GM21576 (cell line): ENCODE data around the gene SAMD14.

Experiments
- ATAC-seq: cut with Tn5 transposase; IDR thresholded peaks from one replicate; pipeline ENCODE4 v1.9.1; 2021; ENCODE audit warnings: mild to moderate bottlenecking, moderate library complexity; ENCODE audit not compliant: unreplicated experiment

SAMD14 gene

GRCh38 chr17:50148226-50149090, 18.5 kb upstream of the SAMD14 start:
- peak; percentile 35 for ATAC-seq

GRCh38 chr17:50147841-50148225, 17.9 kb upstream of the SAMD14 start:
- ATAC-seq: no peak

- no peak for ATAC-seq
Measured at GRCh38 chr17:50146927-50147665, 17.1 kb upstream of the SAMD14 start.

- no peak for ATAC-seq
Measured at GRCh38 chr17:50146230-50146926, 16.4 kb upstream of the SAMD14 start.

- no peak for ATAC-seq
Measured at GRCh38 chr17:50145532-50146229, 15.7 kb upstream of the SAMD14 start.

GRCh38 chr17:50144845-50145531, 15.0 kb upstream of the SAMD14 start:
- ATAC-seq: no peak

GRCh38 chr17:50144355-50144754, 14.4 kb upstream of the SAMD14 start:
- no peak for ATAC-seq

- no peak for ATAC-seq
Measured at GRCh38 chr17:50143461-50144176, 13.7 kb upstream of the SAMD14 start.

GRCh38 chr17:50141745-50142110, 11.8 kb upstream of the SAMD14 start:
- ATAC-seq: no peak

GRCh38 chr17:50141026-50141744, 11.2 kb upstream of the SAMD14 start:
- ATAC-seq: no peak

- ATAC-seq: peak; percentile 49
Measured at GRCh38 chr17:50139950-50140885, 10.3 kb upstream of the SAMD14 start.

- no peak for ATAC-seq
Measured at GRCh38 chr17:50139185-50139783, 9.3 kb upstream of the SAMD14 start.

- no peak for ATAC-seq
Measured at GRCh38 chr17:50137042-50137441, 7.1 kb upstream of the SAMD14 start.

- no peak for ATAC-seq
Measured at GRCh38 chr17:50136096-50136687, 6.2 kb upstream of the SAMD14 start.

GRCh38 chr17:50135316-50136095, 5.5 kb upstream of the SAMD14 start:
- no peak for ATAC-seq
